ENCODE results near the gene SLC41A3.
"Not testable (repeated sequence)": the region's sequence is repeated elsewhere in the genome, so short reads cannot be mapped to it uniquely, and the experiment has no call there.

Gene SLC41A3

DNA sequence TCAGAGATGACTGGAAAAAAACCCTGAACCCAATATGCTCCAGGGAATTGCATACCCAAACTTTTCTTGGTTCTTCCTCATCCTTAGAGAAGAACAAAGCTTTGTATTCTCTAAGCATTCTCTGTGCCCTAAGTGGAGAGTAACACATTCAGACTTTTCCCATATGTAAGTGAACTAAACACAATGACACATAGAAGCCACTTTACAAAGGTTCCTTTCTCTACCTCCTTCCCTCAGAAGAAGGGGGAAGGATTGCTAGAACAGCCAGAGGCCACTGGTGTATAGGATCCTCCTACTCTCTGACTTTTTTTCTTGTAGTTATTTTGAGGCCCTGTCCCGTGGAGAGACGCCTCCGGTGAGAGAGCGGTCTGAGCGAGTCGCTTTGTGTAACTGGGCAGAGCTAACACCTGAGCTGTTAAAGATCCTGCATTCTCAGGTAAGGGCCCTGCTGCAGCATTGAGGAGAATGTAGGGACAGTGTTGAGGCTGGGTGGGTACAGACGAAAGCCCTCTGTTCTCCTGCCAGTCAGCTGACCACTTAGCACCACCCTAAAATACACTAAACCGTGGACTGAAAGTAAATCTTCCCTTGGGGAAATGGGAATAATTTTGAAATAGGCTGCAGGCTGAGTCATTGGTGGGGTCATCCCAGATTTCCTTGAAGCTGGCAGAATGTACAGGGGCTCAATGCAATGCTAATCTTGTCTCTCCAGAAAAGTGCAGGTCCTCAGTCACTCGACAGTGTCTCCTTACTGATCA is 108.5 kb downstream of the SLC41A3 start:
- DNase-seq: not testable (repeated sequence)

DNA sequence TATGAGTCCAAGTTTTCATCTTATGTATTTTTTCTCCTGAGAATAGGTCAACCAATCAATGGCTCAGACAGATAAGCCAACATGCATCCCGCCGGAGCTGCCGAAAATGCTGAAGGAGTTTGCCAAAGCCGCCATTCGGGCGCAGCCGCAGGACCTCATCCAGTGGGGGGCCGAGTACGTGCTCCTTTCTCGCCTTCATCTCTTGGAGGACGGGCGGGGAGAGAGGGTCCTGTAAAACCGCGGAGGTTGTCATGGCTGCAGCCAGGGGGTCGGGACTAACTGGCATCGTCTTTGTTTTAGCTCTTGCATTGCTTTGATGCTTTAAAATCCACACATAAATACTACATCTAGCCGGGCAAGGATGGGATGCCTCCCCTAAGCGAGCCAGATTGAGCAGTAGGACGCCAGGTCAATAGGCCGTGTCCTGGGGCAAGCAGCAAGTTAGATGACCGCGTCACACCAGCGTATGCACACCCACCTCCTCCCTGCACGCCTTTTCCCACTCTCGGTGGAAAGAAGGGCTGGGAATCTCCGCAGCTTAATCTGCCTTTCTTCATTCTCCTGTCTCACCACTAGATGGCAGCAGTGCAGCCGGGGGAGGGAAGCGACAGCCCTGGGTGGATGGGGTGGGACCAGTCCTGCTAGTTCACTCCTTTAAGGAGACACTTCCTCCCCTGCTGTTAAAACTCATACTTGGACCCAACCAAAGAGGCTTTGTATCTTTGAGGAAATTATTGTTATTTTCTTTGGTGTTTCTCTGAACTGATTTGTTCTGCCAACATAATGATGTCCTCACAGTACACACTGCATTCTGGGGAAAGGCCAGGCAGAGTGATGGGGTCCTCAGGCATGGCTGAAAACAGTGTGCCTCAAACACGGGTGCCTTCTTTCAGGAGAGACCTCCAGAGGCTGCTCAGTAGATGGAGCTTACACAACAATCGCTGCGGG is 111.7 kb downstream of the SLC41A3 start:
- peak; percentile 71 to 73 for DNase-seq

DNA sequence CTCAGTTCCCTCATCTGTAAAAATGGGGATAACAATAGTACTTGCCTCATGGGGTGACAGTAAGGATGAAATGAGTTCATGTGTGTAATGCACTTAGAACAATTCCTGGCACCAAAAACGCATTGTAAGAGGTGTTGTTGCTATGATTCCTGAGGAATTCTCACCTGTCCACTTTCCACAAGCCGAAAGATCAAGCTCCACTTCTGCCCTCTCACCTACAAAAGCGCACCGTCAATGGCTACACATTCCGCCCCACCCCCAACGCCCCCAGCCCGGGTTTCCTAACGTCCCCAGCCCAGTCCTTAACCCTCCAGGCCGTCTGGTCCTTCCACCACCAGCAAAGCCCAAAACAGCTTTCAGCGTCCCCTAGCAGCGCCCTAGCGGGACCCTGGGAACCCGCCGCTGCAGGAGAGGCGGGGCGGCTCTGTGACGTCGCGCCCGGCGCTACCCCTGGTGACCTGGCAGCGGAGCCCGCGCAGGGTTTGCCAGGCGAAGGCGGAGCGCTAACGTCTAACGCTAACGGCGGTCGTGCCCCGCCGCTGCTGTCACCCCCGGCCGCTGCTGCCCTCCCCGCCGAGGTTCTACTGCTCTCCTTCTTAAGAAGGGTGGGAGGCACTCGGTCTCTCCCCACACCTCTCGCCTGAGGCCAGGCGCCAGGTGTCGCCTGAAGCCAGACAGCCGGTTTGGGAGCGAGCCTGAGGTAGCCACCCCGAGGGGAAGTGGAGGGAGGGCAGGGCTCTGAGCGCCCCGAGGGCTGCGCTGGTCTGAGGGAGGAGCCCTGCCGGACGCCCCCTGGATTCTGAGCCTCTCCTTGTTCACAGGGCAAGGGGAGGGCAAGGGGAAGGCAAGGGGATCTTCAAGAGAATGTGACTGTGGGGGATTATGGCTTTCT is 115.0 kb downstream of the SLC41A3 start, which contains the start of gene ROPN1B:
Gene ROPN1B (plus strand): TSS at position 478 of the 892 bp plus-strand sequence. CDS start 2,877 bp downstream, outside the sequence.
- DNase-seq: not testable (repeated sequence)

GRCh38 chr3:125968121-125968520 is 115.8 kb downstream of the SLC41A3 start:
- not testable (repeated sequence) for DNase-seq

DNA sequence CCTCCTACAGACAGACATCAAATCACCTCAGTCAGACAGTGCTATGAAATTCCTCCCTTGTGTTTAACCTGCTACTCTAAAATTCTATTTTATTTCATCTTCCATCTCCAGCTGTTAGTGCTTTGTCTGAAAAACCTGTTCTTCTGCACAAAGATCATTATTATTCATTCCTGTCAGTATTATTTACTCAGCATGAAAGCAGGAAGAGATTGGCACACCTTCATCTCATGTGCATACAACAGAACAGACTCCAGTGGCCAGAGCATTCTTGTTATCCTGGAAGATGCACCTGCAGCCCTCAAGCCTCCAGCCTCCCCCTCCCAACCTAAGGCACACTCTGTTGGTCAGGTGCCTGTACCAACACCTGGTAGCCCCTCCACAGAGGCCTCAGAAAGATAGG is 116.8 kb downstream of the SLC41A3 start:
- DNase-seq: peak; percentile 71 to 74

DNA sequence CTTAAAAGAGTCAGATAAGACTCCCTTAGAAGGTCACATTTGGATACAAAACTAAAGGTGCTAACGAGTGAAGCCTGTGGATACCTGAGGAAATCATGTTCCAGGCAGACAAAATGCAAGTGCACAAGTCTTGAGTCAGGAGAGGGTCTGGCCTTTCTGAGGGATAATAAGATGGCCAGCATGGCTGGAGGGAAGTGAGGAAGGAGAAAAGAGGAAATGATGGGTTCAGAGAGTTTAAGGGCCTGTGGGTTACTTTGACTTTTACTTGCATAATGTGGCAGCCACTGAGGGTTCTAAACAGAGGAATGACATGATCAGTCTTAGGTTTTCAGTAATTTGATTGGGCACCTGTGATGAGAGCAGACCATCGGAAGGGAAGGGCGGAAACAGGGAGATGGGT is 118.4 kb downstream of the SLC41A3 start:
- DNase-seq: no peak

- not testable (repeated sequence) for DNase-seq
Measured at GRCh38 chr3:125963834-125964233, 120.1 kb downstream of the SLC41A3 start.

GRCh38 chr3:125961289-125961589 is 122.7 kb downstream of the SLC41A3 start:
- no peak for DNase-seq

DNA sequence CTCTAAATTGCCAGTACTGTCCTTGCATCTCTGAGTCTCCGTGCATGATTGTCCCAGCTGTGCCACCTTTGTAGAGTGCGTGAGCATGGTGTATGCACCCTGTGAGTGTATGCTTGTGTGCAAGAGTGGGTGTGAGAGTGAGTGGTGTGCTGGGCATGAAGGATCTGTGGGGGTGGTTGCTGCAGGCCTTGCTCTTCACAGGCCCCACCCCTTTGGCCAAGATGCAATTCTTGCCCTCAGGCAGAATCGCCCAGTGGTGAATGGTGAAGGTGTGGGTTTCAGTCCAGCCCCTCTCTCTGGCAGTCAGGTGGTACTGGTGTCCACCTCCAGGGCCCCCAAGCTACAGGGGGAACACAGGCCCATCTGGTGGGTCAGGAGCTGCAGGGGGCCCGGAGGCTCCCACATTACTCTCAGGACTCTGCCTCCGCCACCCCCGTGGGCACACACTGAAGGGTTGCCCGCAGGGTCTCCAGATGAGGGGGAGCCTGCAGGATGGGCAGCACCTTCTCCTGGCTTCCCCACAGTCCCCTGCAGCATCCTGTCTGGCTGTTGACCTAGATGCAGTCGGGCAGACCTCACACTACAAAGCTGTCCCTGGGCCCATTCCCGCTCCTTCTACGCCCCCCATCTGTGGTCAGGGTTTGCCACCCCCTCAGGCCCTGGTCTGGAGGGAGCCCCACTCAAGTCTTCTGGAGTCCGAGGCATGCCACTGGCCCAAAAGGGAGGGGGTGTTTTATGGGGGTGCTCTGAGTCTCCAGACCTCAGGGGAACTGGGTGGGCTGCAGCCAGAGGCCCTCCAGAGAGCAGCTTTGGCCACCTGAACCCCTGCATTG is 123.3 kb downstream of the SLC41A3 start:
- DNase-seq: no peak

- DNase-seq: no peak
Measured at GRCh38 chr3:125960066-125960424, 123.9 kb downstream of the SLC41A3 start.

DNA sequence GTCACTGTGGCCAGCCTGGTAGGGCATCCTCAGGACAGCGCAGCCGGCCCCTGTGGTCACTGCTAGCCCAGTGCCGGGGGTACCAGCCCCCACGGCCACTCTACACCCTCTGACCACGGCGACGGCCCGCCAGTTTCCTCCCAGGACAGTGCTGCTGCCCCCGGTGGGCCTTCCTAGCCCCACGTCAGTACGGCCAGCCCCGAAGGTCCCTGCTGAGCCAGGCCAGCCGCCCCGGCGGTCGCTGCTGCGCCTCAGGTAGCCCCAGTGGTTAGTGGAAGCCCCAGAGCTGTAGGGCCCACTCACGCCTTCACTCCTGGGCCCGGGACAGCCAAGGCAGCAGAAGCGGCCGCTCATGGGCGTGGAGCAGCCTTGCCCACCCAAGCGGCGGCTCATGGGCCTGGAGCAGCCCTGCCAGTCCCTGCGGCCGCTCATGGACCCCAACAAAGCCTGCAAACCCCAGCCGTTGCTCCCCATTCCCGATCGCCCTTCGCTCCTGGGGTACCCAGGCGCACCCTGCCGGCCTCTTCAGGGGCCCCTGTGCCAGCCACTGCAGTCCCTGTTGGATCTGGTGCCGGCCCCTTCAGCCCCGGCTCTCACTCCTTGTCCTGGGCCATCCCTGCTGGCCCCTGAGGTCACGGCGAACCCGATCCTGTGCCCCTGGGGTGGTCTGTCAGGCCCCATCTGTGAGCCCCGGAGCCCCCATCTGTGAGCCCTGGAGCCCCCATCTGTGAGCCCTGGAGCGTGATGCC is 124.4 kb downstream of the SLC41A3 start:
- DNase-seq: no peak

GRCh38 chr3:125958511-125959316 is 125.2 kb downstream of the SLC41A3 start:
- peak in 1 of 2 experiments; percentile 20 for DNase-seq

DNA sequence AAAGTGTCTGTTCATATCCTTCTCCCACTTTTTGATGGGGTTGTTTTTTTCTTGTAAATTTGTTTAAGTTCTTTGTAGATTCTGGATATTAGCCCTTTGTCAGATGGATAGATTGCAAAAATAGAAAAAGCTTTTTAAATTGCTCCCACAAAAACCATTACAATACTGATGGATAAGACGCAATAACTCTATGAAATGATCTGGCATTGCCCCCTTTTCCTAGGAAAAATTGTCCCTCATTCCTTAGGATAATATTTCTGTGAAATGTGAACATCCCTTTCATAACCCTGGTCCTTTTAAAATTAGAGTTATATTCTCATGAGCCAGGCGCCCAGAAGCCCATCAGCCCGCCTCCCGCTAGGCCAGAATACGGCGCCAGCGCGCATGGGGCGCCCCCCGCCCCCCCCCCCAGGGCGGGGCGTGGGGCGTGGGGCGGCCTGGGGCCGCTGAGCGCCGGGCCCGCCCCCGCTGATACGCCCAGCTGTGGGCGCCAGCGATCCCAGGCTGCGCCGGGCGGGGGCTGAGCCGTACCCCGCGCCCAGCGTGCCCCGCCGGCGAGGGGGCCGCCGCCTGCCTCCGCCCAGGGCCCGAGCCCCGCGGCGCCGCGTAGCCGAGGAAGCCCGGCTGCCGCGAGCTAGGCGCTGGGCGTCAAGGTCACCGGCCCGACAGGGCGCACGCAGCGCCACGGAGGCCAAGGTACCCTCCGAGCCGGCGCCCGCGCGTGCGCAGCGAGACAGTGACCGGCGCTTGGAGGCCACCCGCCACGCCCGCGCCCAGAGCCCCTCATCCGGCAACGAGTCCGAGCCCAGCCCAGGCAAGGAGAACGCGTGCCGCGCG is 126.0 kb downstream of the SLC41A3 start:
- DNase-seq: peak in 1 of 2 experiments; percentile 29

- not testable (repeated sequence) for DNase-seq
Measured at GRCh38 chr3:125957020-125957419, 126.9 kb downstream of the SLC41A3 start.
